ENCODE results near the gene BRI3BP.

BRI3BP gene, protein sequence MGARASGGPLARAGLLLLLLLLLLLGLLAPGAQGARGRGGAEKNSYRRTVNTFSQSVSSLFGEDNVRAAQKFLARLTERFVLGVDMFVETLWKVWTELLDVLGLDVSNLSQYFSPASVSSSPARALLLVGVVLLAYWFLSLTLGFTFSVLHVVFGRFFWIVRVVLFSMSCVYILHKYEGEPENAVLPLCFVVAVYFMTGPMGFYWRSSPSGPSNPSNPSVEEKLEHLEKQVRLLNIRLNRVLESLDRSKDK

GRCh38 chr12:124993626-124994436, at the start of gene BRI3BP:
TSS of gene BRI3BP (plus strand) at chr12:124993645. CDS start at chr12:124993791, 146 bp downstream.
- no peak for DNase-seq

- no peak for DNase-seq
Measured at GRCh38 chr12:124946447-124946793, 47.0 kb upstream of the BRI3BP start.

GRCh38 chr12:124947013-124947412, 46.4 kb upstream of the BRI3BP start:
- no peak for DNase-seq

- no peak for DNase-seq
Measured at GRCh38 chr12:124947561-124948398, 45.7 kb upstream of the BRI3BP start.

- no peak for DNase-seq
Measured at GRCh38 chr12:124949066-124949465, 44.4 kb upstream of the BRI3BP start.

GRCh38 chr12:124949779-124950728, 43.4 kb upstream of the BRI3BP start:
- DNase-seq, result no peak

DNA sequence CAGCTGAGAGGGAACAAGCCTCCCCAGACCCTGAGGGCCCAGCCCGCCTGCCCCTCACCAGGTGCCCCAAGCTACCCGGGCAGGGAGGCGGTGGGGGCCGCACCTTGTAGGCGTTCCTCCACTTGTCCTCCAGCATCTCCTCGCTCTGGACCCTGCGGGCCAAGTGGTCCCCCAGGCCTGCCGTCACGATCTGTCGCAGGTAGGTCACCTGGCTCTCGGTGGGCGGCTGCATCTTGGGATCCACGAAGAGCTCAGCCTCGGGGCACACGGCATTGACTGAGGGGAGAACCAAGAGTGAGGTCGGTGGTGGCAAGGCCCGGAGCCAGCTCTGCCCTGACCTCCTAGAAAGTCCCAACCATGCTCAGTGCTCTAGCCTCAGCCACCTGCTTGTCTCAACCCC, 41.1 kb upstream of the BRI3BP start:
- no peak for DNase-seq

- no peak for DNase-seq
Measured at GRCh38 chr12:124952801-124953200, 40.6 kb upstream of the BRI3BP start.

GRCh38 chr12:124953689-124954405, 39.6 kb upstream of the BRI3BP start:
- DNase-seq, result no peak

DNA sequence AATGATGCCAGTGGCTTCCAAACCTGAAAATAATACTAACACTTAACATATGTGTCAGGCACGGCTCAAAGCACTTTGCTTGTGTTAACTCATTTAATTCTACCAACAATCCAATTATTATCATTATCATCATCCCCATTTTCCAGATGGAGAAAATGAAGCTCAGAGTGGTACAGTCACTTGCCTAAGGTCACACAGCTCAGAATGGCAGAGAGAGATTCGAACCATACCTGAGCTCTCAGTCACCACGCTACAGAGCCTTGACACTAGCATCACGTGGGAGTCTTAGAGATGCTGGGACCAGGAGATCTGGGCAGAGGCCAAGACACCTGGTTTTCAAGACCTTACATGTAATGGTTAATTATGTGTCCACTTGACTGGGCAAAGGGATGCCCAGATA, 38.7 kb upstream of the BRI3BP start:
- no peak for DNase-seq

DNA sequence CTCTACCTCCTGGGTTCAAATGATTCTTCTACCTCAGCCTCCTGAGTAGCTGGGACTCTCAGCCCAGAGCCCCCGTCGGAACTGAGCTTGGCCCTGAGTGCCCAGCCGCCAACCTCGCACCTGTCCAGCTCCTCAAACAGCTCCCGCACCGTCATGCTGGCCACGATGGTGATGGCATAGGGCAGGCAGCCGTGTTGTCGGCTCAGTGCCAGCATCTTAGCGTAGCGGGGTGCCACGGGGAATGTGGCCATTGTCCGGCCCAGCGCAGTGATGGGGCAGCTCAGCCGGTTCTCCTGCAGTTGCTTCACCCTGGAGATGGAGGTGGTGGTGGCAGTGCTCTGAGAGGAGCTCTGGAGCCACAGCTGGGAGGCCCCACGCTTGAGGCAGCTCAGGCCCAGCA, 36.9 kb upstream of the BRI3BP start:
- DNase-seq, result no peak

GRCh38 chr12:124961055-124961454, 32.4 kb upstream of the BRI3BP start:
- no peak for DNase-seq

- no peak for DNase-seq
Measured at GRCh38 chr12:124963211-124963610, 30.2 kb upstream of the BRI3BP start.

DNA sequence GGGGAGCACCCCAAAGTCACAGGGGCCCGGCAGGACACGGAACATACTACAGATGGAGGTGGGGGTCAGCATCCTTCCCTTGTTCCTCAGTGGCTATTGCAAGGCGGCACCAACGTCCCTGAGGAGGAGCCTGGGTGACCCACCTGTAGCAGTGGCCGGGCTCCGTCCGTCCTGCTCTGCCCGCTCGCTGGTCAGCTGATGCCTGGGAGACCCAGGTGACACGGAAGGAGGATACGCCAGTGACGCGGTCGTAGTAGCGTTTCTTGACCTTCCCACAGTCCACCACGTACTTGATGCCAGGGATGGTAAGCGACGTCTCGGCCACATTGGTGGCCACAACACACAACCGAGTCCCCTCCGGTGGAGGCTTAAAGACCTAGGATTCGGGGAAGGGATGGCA, 29.2 kb upstream of the BRI3BP start:
- no peak for DNase-seq

DNA sequence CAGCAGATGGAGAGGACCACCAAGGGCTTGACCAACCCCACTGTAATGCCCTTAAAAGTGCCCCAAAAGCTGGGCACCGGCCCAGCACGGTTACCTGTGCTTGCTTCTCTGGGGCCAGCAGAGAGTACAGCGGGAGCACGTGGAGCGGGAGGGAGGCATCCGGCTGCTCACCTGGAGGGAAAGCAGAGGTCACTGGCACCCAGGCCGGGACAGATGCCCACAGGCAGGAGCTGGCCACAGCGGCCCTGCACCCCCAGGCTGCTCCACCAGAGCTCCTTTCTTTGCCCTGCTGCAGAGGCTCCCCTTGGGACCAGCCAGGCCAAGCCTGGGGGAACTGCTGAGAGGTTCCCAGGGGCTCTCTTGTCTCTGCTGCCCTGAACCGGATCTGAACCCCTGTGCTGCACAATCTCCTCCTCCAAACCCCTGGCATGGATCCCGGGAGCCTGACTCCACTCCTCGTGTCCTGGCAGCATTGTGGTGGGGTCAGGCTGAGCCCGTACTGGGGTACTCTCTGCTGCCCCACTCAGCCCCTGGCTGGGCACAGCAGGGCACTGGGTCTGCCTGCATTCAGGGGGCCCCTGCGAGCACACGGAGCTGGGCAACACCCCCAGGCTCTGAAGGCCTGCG, 28.5 kb upstream of the BRI3BP start:
- no peak for DNase-seq

GRCh38 chr12:124967016-124967739, 26.3 kb upstream of the BRI3BP start:
- DNase-seq, result no peak

GRCh38 chr12:124968656-124969055, 24.8 kb upstream of the BRI3BP start:
- DNase-seq, result no peak

- no peak for DNase-seq
Measured at GRCh38 chr12:124970647-124971402, 22.6 kb upstream of the BRI3BP start.

DNA sequence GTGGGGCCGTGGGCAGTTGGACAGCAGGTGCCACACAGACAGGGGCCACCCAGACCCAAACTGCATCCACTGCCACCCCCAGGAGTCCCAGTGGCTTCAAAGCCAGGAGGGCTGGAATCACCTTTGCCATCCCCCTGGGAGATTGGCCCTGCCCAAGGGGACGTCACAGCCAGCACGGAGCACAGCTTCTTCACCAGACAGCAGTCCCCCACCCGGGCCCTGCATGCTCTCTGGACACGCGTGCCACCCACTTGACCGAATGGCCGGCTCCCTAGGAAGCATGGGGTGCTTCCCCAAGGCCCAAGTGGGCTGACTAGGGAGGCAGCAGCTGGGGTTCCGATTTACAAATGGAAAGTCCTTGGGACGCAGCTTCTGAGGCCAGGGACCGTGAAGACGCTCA, 21.8 kb upstream of the BRI3BP start:
- DNase-seq, result no peak

DNA sequence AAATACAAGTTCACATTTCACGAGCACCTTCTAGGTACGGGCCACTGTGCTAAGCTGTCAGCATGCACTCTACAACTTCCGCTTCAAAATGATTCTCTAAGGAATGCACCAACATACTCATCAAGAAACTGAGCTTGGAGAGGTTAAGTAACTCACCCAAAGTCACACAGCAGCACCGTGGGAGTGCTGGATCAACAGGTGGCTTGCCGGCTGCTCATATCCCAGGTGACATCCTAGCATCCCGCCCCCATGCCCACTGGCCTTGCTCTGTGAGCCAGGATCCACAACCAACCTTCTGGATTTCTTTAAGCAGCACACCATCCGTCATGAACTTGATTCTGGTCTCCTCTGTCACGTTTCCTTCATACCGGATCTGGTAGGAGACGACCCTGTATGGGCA, 21.2 kb upstream of the BRI3BP start:
- DNase-seq, result no peak

All from amniotic stem cell (primary cell).